A549 treated with DMSO at 1 μM for 4 hours (cell line): ENCODE results near the gene SRSF11. TPM values are rescaled to one million over a fixed set of nuclear protein-coding genes. Genes with fewer than 3 reads are reported as not detected.

Source experiments
- total RNA-seq: library from RNA; stranded (reverse); fragments of 200-300 nt; extraction: Qiagen RNA extraction; gene quantifications from 5 replicates; pipeline ENCODE4 v1.2.3, GENCODE V29; 2022; ENCODE audit warnings: low read depth

SRSF11 gene
- total RNA-seq = 74.3 to 86.3 TPM (median 80.3 TPM) in 5 replicates

GRCh38 chr1:70221238-70222121 lies at the start of gene SRSF11:
SRSF11 (plus strand) TSS chr1:70221380; CDS start chr1:70221637, 257 bp downstream.

GRCh38 chr1:70205434-70206118 lies 15.6 kb upstream of the SRSF11 start, which contains the start of gene LRRC40:
LRRC40 (minus strand) TSS chr1:70205579; CDS start chr1:70205540, 39 bp downstream.

Other genes with a start within 250 kb of the SRSF11 start
- 8.7 to 12.7 TPM (median 10.4 TPM) in 5 replicates for gene LRRC40, start 15.8 kb upstream of the SRSF11 start, total RNA-seq
- gene ANKRD13C, start 133.3 kb downstream of the SRSF11 start, total RNA-seq = 7.3 to 9.5 TPM (median 8.7 TPM) in 5 replicates
- 1.6 to 2.1 TPM (median 1.7 TPM) in 5 replicates for gene CTH, start 189.9 kb downstream of the SRSF11 start, total RNA-seq